COR-L47 (cell line): ENCODE data around the gene GRM2.

ENCODE experiments used
- DNase-seq: peaks from one replicate; lab custom pipeline; 2025; lab: John Stamatoyannopoulos, UW

GRM2 gene

GRCh38 chr3:51680663-51681230 is 26.1 kb upstream of the GRM2 start:
- no peak for DNase-seq

DNA sequence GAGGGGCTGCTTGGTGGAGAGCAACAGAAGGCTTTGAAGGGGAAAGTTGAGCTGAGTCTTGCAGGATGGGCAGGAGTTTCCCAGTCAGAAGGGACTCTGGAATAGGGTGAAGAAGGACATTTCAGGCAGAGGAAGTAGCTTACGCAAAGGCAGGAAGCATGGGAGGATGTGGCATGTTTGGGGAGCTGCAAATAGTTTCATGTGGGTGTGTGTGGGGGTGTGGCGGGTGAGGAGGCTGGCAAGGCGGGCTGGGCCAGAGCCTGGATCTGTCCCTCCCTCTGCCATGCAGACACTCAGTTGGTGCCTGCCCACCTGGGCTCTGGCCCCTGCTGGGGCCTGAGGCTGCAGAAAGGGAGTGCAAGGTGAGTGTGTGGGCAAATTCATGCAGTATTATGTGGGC is 25.4 kb upstream of the GRM2 start:
- DNase-seq, result no peak

GRCh38 chr3:51682079-51682478 is 24.8 kb upstream of the GRM2 start:
- peak; percentile 54 for DNase-seq

- no peak for DNase-seq
Measured at GRCh38 chr3:51682526-51682925, 24.3 kb upstream of the GRM2 start.

DNA sequence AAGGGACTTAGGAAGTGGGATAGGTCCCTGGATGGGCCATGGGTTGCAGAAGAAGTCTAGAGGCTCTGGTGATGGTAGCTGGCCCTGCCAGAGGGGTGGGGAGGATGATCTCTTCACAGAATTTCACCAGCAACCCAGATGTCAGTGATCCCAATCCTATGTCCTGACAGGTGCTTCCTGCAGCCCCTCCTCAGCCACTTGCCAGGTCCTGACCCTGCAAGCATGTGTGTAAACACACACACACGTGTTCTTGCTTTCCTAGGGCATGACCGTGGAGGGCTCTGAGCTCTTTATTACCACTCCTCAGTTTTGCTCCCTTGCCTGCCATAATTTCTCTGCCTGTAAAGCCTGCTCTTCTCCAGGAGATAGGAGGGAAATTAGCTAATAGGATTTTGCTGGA is 23.3 kb upstream of the GRM2 start:
- DNase-seq, result no peak

DNA sequence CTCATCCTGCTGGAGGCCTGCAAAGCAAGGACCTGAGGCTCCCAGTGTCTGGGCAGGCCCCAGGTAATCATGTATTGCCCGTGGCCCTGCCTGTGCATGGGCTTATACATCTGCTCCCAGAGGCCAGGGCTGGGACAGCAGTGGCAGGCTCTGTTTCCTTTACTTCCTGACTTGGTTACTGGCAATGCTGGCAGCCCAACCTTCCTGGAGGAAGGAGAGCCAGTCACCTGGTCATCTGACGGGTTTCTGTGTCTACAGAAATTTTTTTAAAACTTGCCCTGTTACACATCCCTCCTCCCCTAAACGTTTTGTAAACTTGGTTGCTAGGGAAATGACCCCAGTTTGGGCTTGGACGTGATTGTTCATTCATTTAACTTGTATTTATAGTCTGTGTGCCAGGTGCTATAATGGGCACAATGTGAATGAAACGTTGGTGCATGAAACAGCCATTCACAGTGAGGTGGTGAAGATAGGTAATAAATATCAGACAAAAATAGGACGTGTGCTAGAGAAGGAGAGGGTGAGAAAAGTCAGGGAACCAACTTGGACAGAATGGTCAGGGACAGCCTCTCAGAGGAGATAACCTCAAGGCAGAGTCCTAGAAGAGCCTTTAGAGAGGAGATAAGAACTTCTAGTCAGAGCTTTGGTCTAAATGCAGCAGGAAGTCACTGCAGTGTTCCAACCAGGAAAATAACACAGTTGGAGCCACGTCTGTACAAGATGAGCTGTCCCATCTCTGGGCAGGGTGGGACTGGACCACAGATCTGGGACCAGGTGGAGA is 21.7 kb upstream of the GRM2 start:
- DNase-seq, result no peak

DNA sequence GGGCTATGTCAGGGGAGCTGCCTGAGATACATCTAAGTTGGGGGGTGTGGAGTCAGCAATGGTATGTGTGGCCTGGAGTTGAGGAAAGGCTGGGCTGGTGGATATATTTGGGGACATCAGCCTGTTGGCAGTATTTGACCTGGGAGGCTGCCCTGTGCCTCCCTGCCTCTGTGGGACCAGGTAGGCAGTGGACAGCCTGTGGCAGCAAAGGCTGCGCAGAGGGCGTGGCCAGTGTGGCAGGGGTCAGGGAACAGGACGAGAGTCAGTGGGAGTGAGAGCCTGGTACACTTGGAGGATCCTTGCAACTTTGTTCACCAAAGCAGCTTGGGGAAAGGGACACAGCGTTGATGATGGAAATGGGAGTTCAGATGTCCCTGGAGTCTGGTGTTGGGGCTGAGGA is 20.8 kb upstream of the GRM2 start:
- DNase-seq, result no peak

DNA sequence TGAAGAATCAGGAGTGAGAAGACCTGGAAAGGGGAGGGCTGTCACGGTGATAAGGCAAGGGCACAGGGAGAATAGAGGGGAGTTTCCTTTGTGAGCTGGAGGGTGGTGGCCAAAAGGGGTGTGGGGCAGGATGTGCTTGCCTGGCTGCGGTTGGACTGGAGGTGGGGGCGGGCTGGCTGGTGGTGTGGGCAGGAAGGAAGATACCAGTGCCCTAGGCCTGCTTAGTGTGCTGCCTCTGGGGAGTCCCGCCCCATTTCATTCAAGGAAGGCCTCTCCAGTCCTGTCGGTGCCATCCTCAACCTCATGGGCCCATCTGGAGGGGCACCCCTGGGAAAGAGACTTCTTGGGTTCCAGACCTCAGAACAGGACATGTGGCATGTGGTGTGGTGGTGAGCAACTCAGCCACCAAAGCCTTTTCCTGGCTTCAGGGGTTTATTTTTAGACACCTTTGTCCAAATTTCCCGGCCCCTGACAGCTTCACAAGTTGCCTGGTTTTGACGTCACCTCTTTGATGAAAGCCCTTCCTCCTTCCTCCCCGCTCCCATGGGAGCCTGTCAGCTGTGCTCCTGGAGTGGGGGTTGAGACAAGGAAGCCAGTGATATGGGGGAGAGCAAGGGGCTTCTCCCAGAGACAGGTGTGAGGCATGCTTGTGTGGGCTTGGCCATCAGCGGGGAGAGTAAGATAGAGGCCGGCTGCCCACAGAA is 20.2 kb upstream of the GRM2 start:
- no peak for DNase-seq

DNA sequence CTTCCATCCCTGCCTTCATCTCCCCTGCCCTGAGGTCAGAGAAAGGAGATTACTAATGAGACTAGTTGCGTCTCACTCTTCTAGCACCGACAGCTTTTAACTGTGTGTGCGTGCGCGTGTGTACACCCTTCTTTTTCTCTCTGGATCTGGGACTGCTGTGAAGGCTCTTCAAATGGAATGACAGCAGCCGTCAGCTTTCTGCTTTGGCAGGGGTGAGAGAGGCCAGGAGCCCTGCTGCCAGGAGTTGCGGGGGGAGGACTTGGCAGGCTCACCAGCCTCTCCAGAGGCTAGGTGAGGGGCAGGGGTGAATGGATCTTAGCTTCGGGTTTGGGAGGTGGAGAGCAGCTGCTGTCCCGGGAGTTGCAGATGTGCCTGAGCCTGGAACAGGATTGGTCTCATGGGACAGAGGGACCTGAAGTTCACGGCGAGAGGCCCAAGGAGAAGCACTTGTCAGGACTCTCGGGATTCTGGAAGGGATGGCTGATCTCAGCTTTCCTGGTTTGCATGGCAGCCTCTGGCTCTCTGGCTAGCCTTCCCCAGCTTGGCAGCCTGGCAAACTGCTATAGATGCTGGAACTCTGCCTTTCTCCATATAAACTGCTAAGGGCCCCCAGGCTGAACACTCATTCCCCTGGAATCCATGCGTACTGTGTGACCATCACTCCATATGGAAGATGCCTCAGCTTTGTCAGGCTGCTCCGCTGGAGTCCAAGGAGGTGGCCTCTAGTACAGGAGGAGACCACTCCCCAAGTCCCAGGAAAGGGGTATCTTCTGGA is 19.2 kb upstream of the GRM2 start:
- DNase-seq, result no peak

DNA sequence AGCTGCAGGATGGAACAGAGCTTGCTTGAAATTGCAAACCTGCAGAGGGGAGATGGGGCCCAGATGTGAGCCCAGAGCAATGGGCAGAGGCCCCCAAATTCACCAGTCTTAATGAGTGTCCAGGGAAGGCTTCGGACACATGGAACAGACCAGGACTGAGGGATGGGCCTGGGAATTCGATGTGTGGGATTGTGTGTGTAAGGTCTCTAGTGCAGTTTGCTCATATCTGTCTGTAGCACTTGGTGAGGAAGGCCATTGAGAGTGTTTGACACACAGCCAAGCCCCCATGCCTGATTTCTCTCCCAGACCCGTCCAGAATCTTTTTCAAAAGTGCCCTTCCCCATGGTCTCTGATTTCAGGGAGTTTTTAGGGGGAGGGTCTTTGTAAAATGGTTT is 18.7 kb upstream of the GRM2 start:
- DNase-seq, result no peak

GRCh38 chr3:51691021-51691420 is 15.8 kb upstream of the GRM2 start:
- peak; percentile 54 for DNase-seq

- DNase-seq, result no peak
Measured at GRCh38 chr3:51691949-51692348, 14.9 kb upstream of the GRM2 start.

DNA sequence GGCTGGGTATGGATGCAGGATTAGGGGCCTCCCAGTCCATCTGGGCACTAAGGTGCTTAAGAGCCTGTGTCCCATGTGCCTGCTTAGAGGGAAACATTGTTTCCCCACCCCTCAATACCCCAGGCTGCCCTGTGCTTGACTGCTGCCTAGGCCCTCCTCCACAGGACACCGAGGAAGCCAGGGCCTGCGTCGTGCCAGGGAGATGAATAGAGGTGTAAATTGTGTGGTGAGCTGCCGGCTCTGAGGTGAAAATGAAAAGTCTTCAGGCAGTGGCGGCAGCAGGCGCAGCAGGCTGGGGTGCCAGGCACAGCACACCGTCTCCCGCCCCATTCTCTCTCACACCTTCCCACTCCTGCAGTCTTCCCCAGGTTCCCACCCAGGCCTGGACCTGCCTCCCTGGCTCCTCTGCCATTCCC is 13.9 kb upstream of the GRM2 start:
- DNase-seq, result no peak

DNA sequence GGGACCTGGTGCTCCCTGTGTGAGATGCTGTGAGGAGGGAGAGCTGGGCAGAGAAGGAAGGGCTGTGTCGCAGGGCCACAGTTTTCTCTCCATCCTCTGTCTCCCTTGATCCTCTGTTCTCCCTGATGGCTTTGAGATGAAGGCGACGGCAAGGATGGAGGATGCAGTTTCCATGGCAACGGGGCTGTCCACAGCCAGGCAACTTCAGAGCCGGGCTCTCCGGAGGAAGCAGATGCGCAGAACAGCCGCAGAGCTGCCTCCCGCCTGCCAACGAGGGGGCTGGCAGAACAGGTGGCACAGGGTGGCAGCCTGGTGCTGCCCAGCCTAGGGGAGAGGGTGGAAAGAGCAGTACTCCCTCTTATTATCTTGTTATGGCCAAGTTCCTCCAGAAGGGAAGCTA is 9.9 kb upstream of the GRM2 start:
- DNase-seq, result no peak

GRCh38 chr3:51698209-51698608 is 8.7 kb upstream of the GRM2 start:
- no peak for DNase-seq

GRCh38 chr3:51700403-51700802 is 6.5 kb upstream of the GRM2 start:
- no peak for DNase-seq

GRCh38 chr3:51702156-51702555 is 4.7 kb upstream of the GRM2 start:
- DNase-seq, result no peak

DNA sequence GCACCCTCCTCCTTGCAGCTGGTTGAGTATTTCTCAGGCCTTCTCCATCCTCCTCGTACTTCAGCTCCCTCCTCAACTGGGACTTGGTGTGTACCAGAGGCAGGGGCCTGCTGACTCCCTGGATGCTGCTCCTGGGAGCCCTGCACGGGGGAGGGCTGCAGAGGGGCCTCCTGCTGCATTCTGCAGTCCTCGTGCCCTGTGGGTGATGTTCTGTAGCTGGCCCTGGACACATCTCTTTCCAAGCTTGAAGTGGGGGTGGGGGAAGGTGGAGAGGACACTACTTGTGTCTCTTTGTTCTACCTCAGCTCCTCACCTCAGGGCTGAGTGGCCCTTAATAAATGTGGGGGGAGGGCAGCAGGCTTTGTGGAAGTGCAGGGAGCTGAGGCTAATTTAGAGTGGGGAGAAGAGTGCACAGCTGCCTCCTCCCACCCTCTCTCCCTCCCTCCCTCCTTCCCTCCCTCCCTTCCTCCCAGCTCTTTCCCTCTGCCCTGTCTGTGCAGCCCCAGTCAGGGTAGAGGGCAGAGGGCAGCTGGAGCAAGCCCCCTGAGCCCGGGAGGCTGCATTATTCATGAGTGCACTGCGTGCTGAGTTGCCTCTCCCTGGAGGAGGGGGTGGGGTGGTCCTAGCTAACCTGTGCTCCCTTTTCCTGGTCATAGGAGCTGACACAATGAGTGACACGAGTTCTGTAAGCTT is 3.7 kb upstream of the GRM2 start:
- peak; percentile 36 for DNase-seq

- peak; percentile 44 for DNase-seq
Measured at GRCh38 chr3:51703761-51704510, 2.9 kb upstream of the GRM2 start.

DNA sequence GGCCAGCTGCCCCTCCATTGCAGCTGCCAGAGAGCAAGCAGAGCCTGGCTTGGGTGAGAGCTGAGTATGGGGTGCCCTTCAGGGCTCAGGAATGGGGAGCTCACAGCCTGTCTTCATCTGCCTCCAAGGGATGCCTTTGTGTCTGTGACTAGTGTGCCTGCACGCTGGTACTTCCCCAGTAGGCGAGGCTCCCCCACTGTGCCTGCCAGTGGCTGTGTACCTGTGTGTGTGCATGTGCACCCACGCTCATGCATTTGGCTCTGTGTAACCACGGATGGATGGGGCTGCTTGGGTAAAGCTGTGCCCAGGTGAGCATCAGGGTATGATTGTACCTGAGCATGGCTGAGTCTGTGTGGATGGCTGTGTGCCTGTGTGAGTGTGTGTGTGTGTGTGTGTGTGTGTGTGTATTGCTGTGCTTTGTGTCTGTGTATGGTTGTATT is 2.3 kb upstream of the GRM2 start:
- no peak for DNase-seq
